Loucy (cell line): ENCODE data around the gene RNLS.

Source experiments
- H2AFZ ChIP-seq: fragments of 200-600 bp; sonication (generic); 2 replicates; pipeline ENCODE4 v1.6.0; 2016; ENCODE audit warnings: antibody characterized with exemption, mild to moderate bottlenecking, low read length, moderate library complexity
- H3F3A ChIP-seq: fragments of 200-600 bp; 2 replicates; pipeline ENCODE4 v1.6.0; 2016; ENCODE audit warnings: antibody characterized with exemption, low read depth, mild to moderate bottlenecking
- H3K27me3 ChIP-seq: fragments of 200-600 bp; sonication (generic); 2 replicates; pipeline ENCODE4 v1.6.1; 2014; ENCODE audit warnings: low read length, mild to moderate bottlenecking; ENCODE audit not compliant: insufficient read depth, poor library complexity, severe bottlenecking
- H3K36me3 ChIP-seq: fragments of 200-600 bp; sonication (generic); 2 replicates; pipeline ENCODE4 v1.6.1; 2016; ENCODE audit warnings: low read length; ENCODE audit not compliant: insufficient read depth
- H3K4me1 ChIP-seq: fragments of 200-600 bp; sonication (generic); 2 replicates; pipeline ENCODE4 v1.5.1; 2014; ENCODE audit warnings: low read length, mild to moderate bottlenecking; ENCODE audit not compliant: insufficient read depth, poor library complexity, severe bottlenecking
- H3K4me2 ChIP-seq: fragments of 200-600 bp; sonication (generic); 2 replicates; pipeline ENCODE4 v1.6.0; 2014; ENCODE audit warnings: antibody characterized with exemption, low read length, low read depth, mild to moderate bottlenecking; ENCODE audit not compliant: poor library complexity, severe bottlenecking
- H3K4me3 ChIP-seq: fragments of 200-600 bp; sonication (generic); 2 replicates; pipeline ENCODE4 v1.5.1; 2014; ENCODE audit warnings: low read length, mild to moderate bottlenecking, mixed read lengths; ENCODE audit not compliant: poor library complexity, severe bottlenecking
- H3K79me2 ChIP-seq: fragments of 200-600 bp; sonication (generic); 2 replicates; pipeline ENCODE4 v1.6.1; 2014; ENCODE audit warnings: low read length; ENCODE audit not compliant: insufficient read depth
- H3K9ac ChIP-seq: fragments of 200-600 bp; sonication (generic); 2 replicates; pipeline ENCODE4 v1.6.0; 2014; ENCODE audit warnings: mild to moderate bottlenecking, low read depth, low read length, moderate library complexity; ENCODE audit not compliant: poor library complexity, severe bottlenecking
- H3K9me2 ChIP-seq: fragments of 200-600 bp; sonication (generic); replicated peaks from 2 replicates; pipeline ENCODE4 v1.6.1; 2016; ENCODE audit warnings: low read depth, low read length, mixed read lengths
- H3K9me3 ChIP-seq: fragments of 200-600 bp; sonication (generic); 2 replicates; pipeline ENCODE4 v1.6.1; 2014; ENCODE audit warnings: mild to moderate bottlenecking, antibody characterized with exemption, low read length, low read depth; ENCODE audit not compliant: insufficient read depth
- H4K20me1 ChIP-seq: fragments of 200-600 bp; sonication (generic); 2 replicates; pipeline ENCODE4 v1.6.0; 2014; ENCODE audit warnings: antibody characterized with exemption, low read length, mild to moderate bottlenecking; ENCODE audit not compliant: insufficient read depth, poor library complexity, severe bottlenecking
- EZH2phosphoT487 ChIP-seq: fragments of 200-600 bp; IDR thresholded peaks from 2 replicates; pipeline ENCODE4 v1.6.1; 2018; ENCODE audit warnings: antibody characterized with exemption, mild to moderate bottlenecking, moderate library complexity, borderline replicate concordance
- TF ChIP-seq, protein P1 (sequence below): fragments of 200-600 bp; sonication (generic); conservative IDR thresholded peaks from 2 replicates; pipeline ENCODE4 v1.5.1; 2014; ENCODE audit warnings: mild to moderate bottlenecking, antibody characterized with exemption, low read length

RNLS gene

DNA sequence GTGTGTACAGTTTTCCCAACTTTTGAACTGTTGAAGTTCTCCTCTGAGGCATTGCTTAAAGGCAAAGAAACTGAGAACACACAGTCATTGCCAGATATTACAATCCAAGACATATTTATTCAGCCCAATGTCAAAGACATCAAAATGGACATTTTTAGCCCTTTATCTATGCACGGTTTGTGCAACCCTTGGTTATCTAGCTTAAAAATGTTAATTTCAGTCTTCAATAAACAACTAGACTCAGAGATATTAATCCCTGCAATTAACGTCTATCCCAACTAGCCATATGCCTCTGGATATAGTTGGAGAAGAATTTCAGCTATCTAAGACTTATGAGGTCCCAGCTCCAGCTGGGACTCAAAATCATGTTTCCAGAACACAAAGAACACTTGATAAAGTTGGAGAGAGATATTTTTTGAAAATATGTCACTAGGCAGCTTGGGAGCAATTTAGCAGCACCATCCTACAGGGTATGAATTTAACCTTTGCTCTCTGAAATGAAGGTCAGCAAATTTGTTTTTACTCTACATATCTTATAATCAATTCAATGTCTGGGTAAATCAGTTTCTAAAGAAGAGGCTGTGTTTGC lies 357.0 kb downstream of the RNLS start:
- Histone ChIP-seq H3F3A (no peaks in the 10 kb centered on the region), H3K9me3 (no peaks in the 10 kb centered on the region), H3K36me3 (peaks cover 68% of the 10 kb centered on the region), H3K4me3 (no peak overlapping the region), H3K79me2 (peaks cover 82% of the 10 kb centered on the region), H3K4me2 (no peak overlapping the region), H3K4me1 (peaks cover 14% of the 10 kb centered on the region), H3K9me2 (no peaks in the 10 kb centered on the region), H2AFZ (no peak overlapping the region), H3K9ac (no peak overlapping the region), H3K27me3 (no peaks in the 10 kb centered on the region), H4K20me1 (peaks cover 2% of the 10 kb centered on the region)
- TF ChIP-seq, protein P1, sequence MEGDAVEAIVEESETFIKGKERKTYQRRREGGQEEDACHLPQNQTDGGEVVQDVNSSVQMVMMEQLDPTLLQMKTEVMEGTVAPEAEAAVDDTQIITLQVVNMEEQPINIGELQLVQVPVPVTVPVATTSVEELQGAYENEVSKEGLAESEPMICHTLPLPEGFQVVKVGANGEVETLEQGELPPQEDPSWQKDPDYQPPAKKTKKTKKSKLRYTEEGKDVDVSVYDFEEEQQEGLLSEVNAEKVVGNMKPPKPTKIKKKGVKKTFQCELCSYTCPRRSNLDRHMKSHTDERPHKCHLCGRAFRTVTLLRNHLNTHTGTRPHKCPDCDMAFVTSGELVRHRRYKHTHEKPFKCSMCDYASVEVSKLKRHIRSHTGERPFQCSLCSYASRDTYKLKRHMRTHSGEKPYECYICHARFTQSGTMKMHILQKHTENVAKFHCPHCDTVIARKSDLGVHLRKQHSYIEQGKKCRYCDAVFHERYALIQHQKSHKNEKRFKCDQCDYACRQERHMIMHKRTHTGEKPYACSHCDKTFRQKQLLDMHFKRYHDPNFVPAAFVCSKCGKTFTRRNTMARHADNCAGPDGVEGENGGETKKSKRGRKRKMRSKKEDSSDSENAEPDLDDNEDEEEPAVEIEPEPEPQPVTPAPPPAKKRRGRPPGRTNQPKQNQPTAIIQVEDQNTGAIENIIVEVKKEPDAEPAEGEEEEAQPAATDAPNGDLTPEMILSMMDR, result no peak
- TF ChIP-seq EZH2phosphoT487, result no peak
